Measurements from ENCODE around the gene PPP1R18. TPM values are rescaled to one million over a fixed set of nuclear protein-coding genes. Genes with fewer than 3 reads are reported as not detected.
A peak's percentile ranks its signal among the peaks of the same experiment; 100 is the strongest.

Gene PPP1R18, protein sequence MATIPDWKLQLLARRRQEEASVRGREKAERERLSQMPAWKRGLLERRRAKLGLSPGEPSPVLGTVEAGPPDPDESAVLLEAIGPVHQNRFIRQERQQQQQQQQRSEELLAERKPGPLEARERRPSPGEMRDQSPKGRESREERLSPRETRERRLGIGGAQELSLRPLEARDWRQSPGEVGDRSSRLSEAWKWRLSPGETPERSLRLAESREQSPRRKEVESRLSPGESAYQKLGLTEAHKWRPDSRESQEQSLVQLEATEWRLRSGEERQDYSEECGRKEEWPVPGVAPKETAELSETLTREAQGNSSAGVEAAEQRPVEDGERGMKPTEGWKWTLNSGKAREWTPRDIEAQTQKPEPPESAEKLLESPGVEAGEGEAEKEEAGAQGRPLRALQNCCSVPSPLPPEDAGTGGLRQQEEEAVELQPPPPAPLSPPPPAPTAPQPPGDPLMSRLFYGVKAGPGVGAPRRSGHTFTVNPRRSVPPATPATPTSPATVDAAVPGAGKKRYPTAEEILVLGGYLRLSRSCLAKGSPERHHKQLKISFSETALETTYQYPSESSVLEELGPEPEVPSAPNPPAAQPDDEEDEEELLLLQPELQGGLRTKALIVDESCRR
- 78.1 TPM for polyA plus RNA-seq (2013)

DNA sequence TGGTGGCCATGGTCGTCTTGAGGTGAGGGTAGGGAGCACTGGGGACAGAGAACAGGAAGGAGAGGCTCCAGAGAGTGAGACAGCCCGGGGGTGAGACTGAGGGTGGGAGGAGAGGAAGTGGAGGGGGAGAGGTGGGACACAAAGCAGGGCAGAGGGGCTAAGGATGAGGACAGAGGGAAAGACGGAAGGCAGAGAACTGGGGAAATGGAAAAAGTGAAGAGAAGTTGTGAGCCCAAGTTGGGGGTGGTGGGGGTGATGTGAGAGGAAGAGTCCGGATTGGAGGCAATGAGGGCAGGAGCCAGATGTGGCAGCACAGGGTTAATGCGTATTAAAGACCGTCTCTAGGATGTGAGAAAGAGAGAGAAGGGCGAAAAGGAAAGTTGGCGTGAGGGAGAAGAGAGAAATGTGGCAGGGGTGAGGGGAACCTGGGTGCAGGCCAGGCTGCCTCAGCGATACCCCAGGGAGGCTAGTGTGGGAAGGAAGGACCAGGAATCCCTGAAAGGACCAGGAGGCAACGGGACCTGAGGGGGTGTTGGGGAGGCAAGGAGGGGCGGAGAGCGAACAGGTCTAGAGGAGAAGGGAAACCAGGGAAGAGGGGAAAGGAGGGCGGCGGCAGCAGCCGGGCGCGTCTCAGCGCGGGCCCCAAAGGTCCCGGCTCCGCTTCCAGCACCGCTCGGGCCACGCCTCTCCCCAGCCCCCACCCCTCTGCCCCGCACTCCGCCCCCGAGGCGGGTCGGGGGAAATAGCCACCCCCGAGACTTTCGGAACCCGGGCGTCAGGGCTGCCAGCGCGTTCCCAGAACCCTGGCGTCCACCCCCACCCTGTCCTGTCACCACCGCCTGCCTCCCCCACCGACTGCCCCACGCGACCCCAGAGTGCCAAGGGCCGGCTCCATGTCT is at the start of gene PPP1R18:
Gene PPP1R18 (minus strand): TSS at position 637 of the 899 bp plus-strand sequence. CDS start 627 bp downstream, at position 10.
- under 1% methylated on average over 31 of the region's 41 CpGs for WGBS (ENCODE audit: insufficient coverage)
- CTCF ChIA-PET = interaction anchor here (0.6 to 18.0 kb wide), 2 partner anchors 12 to 36 kb away, joined by 4 to 622 read pairs; partner anchors contain the start of genes MDC1 and TUBB

DNA sequence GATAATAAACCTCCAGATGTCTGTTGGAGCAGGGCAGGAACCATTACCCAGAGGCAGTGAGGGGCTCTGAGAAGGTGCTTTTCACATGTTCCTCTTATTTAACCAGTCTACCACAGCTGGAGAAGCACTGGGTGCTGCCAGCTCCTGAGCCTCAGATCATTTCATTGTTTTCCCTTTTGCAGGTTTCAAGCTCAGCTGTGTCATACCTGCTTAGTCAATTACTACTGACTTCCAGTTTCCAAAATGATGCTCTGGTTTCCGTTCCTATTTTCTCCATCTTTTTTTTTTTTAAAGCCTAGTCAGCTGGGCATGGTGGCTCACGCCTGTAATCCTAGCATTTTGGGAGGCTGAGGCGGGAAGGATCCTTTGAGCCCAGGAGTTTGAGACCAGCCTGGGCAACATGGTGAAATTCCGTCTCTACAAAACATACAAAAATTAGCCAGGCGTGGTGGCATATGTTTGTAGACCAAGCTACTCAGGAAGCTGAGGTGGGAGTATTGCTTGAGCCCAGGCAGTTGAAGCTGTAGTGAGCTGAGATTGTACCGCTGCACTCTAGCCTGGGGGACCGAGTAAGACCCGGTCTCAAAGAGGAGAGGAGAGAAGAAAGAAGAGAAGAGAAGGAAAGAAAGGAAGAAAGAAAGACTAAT is 49.3 kb upstream of the PPP1R18 start:
- 92% methylated on average over 6 of the region's 8 CpGs for WGBS (ENCODE audit: insufficient coverage)
- peaks cover 5 to 56% (median 27%) of the 10 kb centered on the region in 4 experiments for H3K36me3 ChIP-seq (ENCODE audit: control insufficient read depth in 4 of 4, insufficient read depth in 4 of 4, low read length in 3 of 4)
- H3K4me1 ChIP-seq (ENCODE audit: control extremely low read depth in 1 of 4, control insufficient read depth in 4 of 4, insufficient read depth in 4 of 4, low read length in 3 of 4) = peaks cover 9 to 36% (median 25%) of the 10 kb centered on the region in 4 experiments
- DNase-seq = no peak
- no peaks in the 10 kb centered on the region for H3K9me3 ChIP-seq (ENCODE audit: control extremely low read depth in 1 of 5, control insufficient read depth in 4 of 5, insufficient read depth in 2 of 5, low read depth in 1 of 5, low read length in 4 of 5)
- ChIA-PET POLR2A (no interaction called here), CTCF (interaction anchor here (0.9 to 30.1 kb wide), 6 partner anchors 9 to 100 kb away, joined by 3 to 622 read pairs (median 4); partner anchors contain the start of gene DHX16)
- H3K4me3 ChIP-seq (ENCODE audit: control insufficient read depth in 1 of 7, extremely low read depth in 1 of 7, insufficient read depth in 4 of 7, low read depth in 2 of 7, low read length in 6 of 7) = no peak overlapping the region
- no peaks in the 10 kb centered on the region for H3K27me3 ChIP-seq (replicated peaks in 2 of 5; ENCODE audit: control insufficient read depth in 4 of 5, insufficient read depth in 5 of 5, low read length in 4 of 5)
- H3K27ac ChIP-seq (ENCODE audit: insufficient read depth in 1 of 2, low read depth in 1 of 2, low read length in 2 of 2, poor library complexity in 1 of 2, severe bottlenecking in 2 of 2) = no peak overlapping the region

More for the DNA sequence above, at the start of gene PPP1R18:
- Histone ChIP-seq H3K27ac (ENCODE audit: insufficient read depth in 1 of 2, low read depth in 1 of 2, low read length in 2 of 2, poor library complexity in 1 of 2, severe bottlenecking in 2 of 2) (peak within 1 kb of the TSS; percentile 68 to 94), H3K27me3 (replicated peaks in 2 of 5; ENCODE audit: control insufficient read depth in 4 of 5, insufficient read depth in 5 of 5, low read length in 4 of 5) (no peaks in the 10 kb centered on the region), H3K4me1 (ENCODE audit: control extremely low read depth in 1 of 4, control insufficient read depth in 4 of 4, insufficient read depth in 4 of 4, low read length in 3 of 4) (peaks cover 17 to 83% (median 80%) of the 10 kb centered on the region in 4 experiments), H3K4me3 (ENCODE audit: control insufficient read depth in 1 of 7, extremely low read depth in 1 of 7, insufficient read depth in 4 of 7, low read depth in 2 of 7, low read length in 6 of 7) (peak within 1 kb of the TSS; percentile 85 to 96 (median 89)), H3K36me3 (ENCODE audit: control insufficient read depth in 4 of 4, insufficient read depth in 4 of 4, low read length in 3 of 4) (peaks cover 0 to 10% (median 1%) of the 10 kb centered on the region in 4 experiments), H3K9me3 (ENCODE audit: control extremely low read depth in 1 of 5, control insufficient read depth in 4 of 5, insufficient read depth in 2 of 5, low read depth in 1 of 5, low read length in 4 of 5) (no peaks in the 10 kb centered on the region)
- DNase-seq = peak in 2 of 3 donors; percentile 68 to 72
- POLR2A ChIA-PET = interaction anchor here (7.4 kb wide), 1 partner anchor 35 kb away, joined by 56 read pairs; the partner anchor contains the start of gene TUBB

DNA sequence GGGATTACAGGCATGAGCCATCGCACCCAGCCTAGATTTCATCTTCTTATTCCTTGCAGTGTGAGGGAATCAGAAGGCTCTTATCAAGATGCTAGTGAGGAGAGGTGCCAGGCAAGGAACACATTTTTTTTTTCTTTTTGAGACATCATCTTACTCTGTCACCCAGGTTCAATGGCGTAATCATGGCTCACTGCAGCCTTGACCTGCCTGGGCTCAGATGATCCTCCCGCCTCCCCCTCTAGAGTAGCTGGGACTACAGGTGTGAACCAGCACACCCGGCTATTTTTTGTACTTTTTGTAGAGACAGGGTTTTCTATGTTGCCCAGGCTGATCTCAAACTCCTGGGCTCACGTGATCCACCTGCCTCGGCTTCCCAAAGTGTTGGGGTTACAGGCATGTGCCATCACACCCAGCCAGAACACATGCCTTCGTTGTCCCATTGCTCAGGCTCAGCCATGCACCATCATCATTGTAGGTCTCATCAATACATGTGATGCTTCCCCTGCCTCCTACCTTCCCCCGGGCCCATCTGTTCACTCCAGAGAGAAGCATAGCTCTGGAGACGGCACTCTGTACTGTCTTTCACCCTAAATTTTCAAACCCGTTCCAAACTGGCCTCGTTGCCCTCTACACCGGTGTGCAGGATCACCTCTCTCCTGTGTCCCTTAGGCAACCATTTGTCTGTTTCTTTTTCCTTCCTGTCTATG is 45.9 kb upstream of the PPP1R18 start:
- no peak for DNase-seq
- peaks cover 7 to 56% (median 21%) of the 10 kb centered on the region in 4 experiments for H3K36me3 ChIP-seq (ENCODE audit: control insufficient read depth in 4 of 4, insufficient read depth in 4 of 4, low read length in 3 of 4)

DNA sequence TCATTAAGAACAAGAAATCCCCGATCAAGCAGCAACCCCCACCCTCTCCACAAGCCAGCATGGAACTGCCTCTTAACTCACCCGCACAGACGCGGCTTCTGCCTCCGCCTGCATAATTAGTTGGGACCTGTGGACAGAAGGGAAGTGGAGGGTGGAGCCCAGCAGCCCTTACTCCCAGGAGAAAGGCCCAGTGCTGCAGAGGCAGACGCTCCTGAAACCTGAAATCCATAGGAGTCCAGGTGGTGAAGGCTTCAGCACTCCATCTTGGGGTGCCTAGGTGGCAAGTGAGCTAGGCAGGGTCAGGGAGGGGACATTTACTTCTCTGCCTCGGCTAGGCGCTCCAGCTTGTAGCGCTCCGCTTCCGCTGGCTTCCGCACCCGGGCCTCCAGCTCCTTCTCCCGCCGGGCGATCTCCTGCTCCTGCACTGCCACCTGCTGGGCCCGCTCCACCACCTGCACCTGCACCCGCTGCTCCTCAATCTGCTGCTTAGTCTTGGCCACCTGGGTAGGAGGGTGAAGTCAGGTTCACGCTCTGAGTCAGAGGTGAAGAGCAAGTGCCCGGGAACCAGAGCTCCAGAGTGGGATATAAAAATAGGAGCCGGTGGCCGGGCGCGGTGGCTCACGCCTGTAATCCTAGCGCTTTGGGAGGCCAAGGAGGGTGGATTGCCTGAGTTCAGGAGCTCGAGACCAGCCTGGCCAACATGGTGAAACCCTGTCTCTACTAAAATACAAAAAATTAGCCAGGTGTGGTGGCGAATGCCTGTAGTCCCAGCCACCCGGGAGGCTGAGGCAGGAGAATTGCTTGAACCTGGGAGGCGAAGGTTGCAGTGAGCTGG is 44.4 kb upstream of the PPP1R18 start:
- H3K4me1 ChIP-seq (ENCODE audit: control extremely low read depth in 1 of 4, control insufficient read depth in 4 of 4, insufficient read depth in 4 of 4, low read length in 3 of 4) = peaks cover 0 to 26% (median 14%) of the 10 kb centered on the region in 4 experiments
- peak; percentile 79 to 86 (median 85) for DNase-seq
- H3K36me3 ChIP-seq (ENCODE audit: control insufficient read depth in 4 of 4, insufficient read depth in 4 of 4, low read length in 3 of 4) = peaks cover 9 to 64% (median 24%) of the 10 kb centered on the region in 4 experiments
- no peak overlapping the region for H3K27ac ChIP-seq (ENCODE audit: insufficient read depth in 1 of 2, low read depth in 1 of 2, low read length in 2 of 2, poor library complexity in 1 of 2, severe bottlenecking in 2 of 2)
- POLR2A ChIA-PET = interaction anchor here (0.6 to 1.4 kb wide), 8 partner anchors 9 to 908 kb away, joined by 3 to 7 read pairs (median 3); partner anchors contain the start of gene ATAT1
- H3K4me3 ChIP-seq (ENCODE audit: control insufficient read depth in 1 of 7, extremely low read depth in 1 of 7, insufficient read depth in 4 of 7, low read depth in 2 of 7, low read length in 6 of 7) = peak overlapping the region in 3 of 7 experiments; percentile 31 to 42 (median 41)
- no peaks in the 10 kb centered on the region for H3K27me3 ChIP-seq (replicated peaks in 2 of 5; ENCODE audit: control insufficient read depth in 4 of 5, insufficient read depth in 5 of 5, low read length in 4 of 5)
- H3K9me3 ChIP-seq (ENCODE audit: control extremely low read depth in 1 of 5, control insufficient read depth in 4 of 5, insufficient read depth in 2 of 5, low read depth in 1 of 5, low read length in 4 of 5) = no peaks in the 10 kb centered on the region
- 50% methylated on average over 15 of the region's 30 CpGs for WGBS (ENCODE audit: insufficient coverage)
- CTCF ChIA-PET = interaction anchor here (0.6 to 30.1 kb wide), 29 partner anchors 9 to 356 kb away, joined by 3 to 622 read pairs (median 4); partner anchors contain the start of genes DHX16, FLOT1, IER3 and TUBB

More for the DNA sequence above, 45.9 kb upstream of the PPP1R18 start:
- Histone ChIP-seq H3K4me1 (ENCODE audit: control extremely low read depth in 1 of 4, control insufficient read depth in 4 of 4, insufficient read depth in 4 of 4, low read length in 3 of 4) (peaks cover 0 to 38% (median 23%) of the 10 kb centered on the region in 4 experiments), H3K4me3 (ENCODE audit: control insufficient read depth in 1 of 7, extremely low read depth in 1 of 7, insufficient read depth in 4 of 7, low read depth in 2 of 7, low read length in 6 of 7) (no peak overlapping the region), H3K9me3 (ENCODE audit: control extremely low read depth in 1 of 5, control insufficient read depth in 4 of 5, insufficient read depth in 2 of 5, low read depth in 1 of 5, low read length in 4 of 5) (no peaks in the 10 kb centered on the region), H3K27ac (ENCODE audit: insufficient read depth in 1 of 2, low read depth in 1 of 2, low read length in 2 of 2, poor library complexity in 1 of 2, severe bottlenecking in 2 of 2) (no peak overlapping the region), H3K27me3 (replicated peaks in 2 of 5; ENCODE audit: control insufficient read depth in 4 of 5, insufficient read depth in 5 of 5, low read length in 4 of 5) (no peaks in the 10 kb centered on the region)
- ChIA-PET POLR2A (interaction anchor here (1.4 kb wide), 1 partner anchor 11 kb away, joined by 3 read pairs; no protein-coding TSS in a partner anchor), CTCF (interaction anchor here (1.2 to 30.1 kb wide), 10 partner anchors 10 to 178 kb away, joined by 3 to 622 read pairs (median 6); partner anchors contain the start of gene DHX16)
- WGBS (ENCODE audit: insufficient coverage) = 97% methylated on average over 7 of the region's 12 CpGs

DNA sequence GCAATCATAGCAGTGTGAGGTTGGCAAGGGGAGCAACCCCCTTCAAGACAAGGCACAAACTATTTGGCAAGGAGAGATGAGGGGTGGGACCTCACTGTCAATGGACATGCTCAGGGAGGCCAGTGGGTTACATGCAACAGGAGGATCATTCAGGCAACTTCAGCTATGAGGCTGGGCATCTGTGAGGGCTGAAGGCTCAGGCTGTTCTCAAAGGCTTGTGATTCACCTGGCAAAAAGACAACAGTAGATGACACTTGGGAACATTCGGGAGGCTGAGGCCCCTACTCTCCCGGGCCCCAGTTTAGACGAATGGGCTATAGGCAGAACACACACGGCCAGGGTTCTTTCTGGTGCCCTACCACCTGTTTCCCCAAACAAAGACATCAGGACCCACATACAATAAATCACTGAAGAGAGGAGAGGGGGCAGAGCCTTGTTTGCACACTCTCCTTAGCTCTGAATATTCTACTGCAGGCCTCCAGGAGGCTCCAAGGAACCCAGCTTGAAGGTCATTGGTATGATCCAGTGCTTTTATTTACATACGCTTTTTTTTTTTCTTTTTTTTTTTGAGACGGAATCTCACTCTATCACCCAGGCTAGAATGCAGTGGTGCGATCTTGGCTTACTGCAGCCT is 41.6 kb upstream of the PPP1R18 start:
- Histone ChIP-seq H3K27ac (ENCODE audit: insufficient read depth in 1 of 2, low read depth in 1 of 2, low read length in 2 of 2, poor library complexity in 1 of 2, severe bottlenecking in 2 of 2) (no peak overlapping the region), H3K4me3 (ENCODE audit: control insufficient read depth in 1 of 7, extremely low read depth in 1 of 7, insufficient read depth in 4 of 7, low read depth in 2 of 7, low read length in 6 of 7) (no peak overlapping the region), H3K9me3 (ENCODE audit: control extremely low read depth in 1 of 5, control insufficient read depth in 4 of 5, insufficient read depth in 2 of 5, low read depth in 1 of 5, low read length in 4 of 5) (no peaks in the 10 kb centered on the region), H3K36me3 (ENCODE audit: control insufficient read depth in 4 of 4, insufficient read depth in 4 of 4, low read length in 3 of 4) (peaks cover 11 to 77% (median 42%) of the 10 kb centered on the region in 4 experiments), H3K27me3 (replicated peaks in 2 of 5; ENCODE audit: control insufficient read depth in 4 of 5, insufficient read depth in 5 of 5, low read length in 4 of 5) (no peaks in the 10 kb centered on the region), H3K4me1 (ENCODE audit: control extremely low read depth in 1 of 4, control insufficient read depth in 4 of 4, insufficient read depth in 4 of 4, low read length in 3 of 4) (peaks cover 0 to 37% (median 22%) of the 10 kb centered on the region in 4 experiments)
- 80% methylated on average over 1 of the region's 7 CpGs for WGBS (ENCODE audit: insufficient coverage)
- ChIA-PET CTCF (interaction anchor here (0.6 to 30.1 kb wide), 7 partner anchors 8 to 183 kb away, joined by 3 to 622 read pairs (median 4); partner anchors contain the start of gene DHX16), POLR2A (interaction anchor here (0.6 to 0.9 kb wide), 5 partner anchors 38 to 637 kb away, joined by 3 to 9 read pairs (median 4); no protein-coding TSS in a partner anchor)
- DNase-seq = peak in 2 of 3 donors; percentile 47 to 64
